Left ventricle myocardium inferior (tissue), 1 donor: ENCODE results near the gene MMP13. TPM values are rescaled to one million over a fixed set of nuclear protein-coding genes. Genes with fewer than 3 reads are reported as not detected.

Experiments used
- DNase-seq: peaks from one replicate; pipeline ENCODE4 v3.0.0-alpha.2; 2020
- H3K27ac ChIP-seq: fragments of 200-600 bp; replicated peaks from 2 replicates; pipeline ENCODE4 v1.8.0; 2021
- H3K27me3 ChIP-seq: fragments of 200-600 bp; 2 replicates; pipeline ENCODE4 v1.8.0; 2021; ENCODE audit warnings: low read depth
- H3K36me3 ChIP-seq: fragments of 200-600 bp; 2 replicates; pipeline ENCODE4 v1.8.0; 2021
- H3K4me1 ChIP-seq: fragments of 200-600 bp; 2 replicates; pipeline ENCODE4 v1.8.0; 2021
- H3K4me3 ChIP-seq: fragments of 200-600 bp; 2 replicates; pipeline ENCODE4 v1.8.0; 2021; ENCODE audit warnings: mild to moderate bottlenecking, moderate library complexity
- H3K9me3 ChIP-seq: fragments of 200-600 bp; replicated peaks from 2 replicates; pipeline ENCODE4 v1.8.0; 2021
- intact Hi-C: fragments of 100-400 bp; cut with micrococcal nuclease; formaldehyde crosslinking; loops from one replicate; pipeline ENCODE4 v1.11.0; 2022
- total RNA-seq: library from RNA; stranded (reverse); fragmentation: NEBNext Ultra II Directional; extraction: Animal tissue kit (Norgen Biotek cat#: 25700); gene quantifications from one replicate; pipeline ENCODE4 v1.2.1, GENCODE V29; 2021
- TF ChIP-seq, protein P1 (sequence below): fragments of 200-600 bp; IDR thresholded peaks from 2 replicates; pipeline ENCODE4 v1.8.0; 2021; ENCODE audit warnings: antibody characterized with exemption, mild to moderate bottlenecking, borderline replicate concordance
- donor health status: DM: no; HTN: yes; CAD: no; lungs with severe emphysema.

MMP13 gene
- total RNA-seq, 1 donor from 2014 or later: not detected

DNA sequence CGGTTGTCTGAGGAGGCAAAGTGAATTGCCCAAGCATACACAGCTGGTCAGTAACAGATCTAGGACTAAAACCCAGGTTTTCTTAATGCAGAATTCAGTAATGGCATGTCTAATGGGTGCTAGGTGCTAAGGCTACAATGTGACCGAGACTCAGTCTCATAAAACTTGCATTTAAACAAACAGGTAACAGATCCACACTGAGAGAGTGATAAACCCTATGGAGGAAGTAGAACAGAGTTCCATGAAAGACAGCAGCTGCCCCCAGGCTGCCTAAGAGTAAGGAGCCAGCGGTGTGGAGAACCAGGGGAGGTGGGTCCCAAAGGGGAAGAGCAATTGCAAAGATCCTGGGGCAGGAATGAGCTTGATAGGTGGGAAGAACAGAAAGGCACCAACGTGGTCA lies 27.3 kb downstream of the MMP13 start:
- no peaks in the 10 kb centered on the region for H3K4me1 ChIP-seq
- intact Hi-C loops: no loop called here
- H3K27ac ChIP-seq: no peak overlapping the region
- no peaks in the 10 kb centered on the region for H3K27me3 ChIP-seq
- no peaks in the 10 kb centered on the region for H3K9me3 ChIP-seq
- TF ChIP-seq, protein P1, sequence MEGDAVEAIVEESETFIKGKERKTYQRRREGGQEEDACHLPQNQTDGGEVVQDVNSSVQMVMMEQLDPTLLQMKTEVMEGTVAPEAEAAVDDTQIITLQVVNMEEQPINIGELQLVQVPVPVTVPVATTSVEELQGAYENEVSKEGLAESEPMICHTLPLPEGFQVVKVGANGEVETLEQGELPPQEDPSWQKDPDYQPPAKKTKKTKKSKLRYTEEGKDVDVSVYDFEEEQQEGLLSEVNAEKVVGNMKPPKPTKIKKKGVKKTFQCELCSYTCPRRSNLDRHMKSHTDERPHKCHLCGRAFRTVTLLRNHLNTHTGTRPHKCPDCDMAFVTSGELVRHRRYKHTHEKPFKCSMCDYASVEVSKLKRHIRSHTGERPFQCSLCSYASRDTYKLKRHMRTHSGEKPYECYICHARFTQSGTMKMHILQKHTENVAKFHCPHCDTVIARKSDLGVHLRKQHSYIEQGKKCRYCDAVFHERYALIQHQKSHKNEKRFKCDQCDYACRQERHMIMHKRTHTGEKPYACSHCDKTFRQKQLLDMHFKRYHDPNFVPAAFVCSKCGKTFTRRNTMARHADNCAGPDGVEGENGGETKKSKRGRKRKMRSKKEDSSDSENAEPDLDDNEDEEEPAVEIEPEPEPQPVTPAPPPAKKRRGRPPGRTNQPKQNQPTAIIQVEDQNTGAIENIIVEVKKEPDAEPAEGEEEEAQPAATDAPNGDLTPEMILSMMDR: no peak
- no peaks in the 10 kb centered on the region for H3K36me3 ChIP-seq
- DNase-seq: no peak
- no peak overlapping the region for H3K4me3 ChIP-seq

- Histone ChIP-seq H3K27me3 (no peaks in the 10 kb centered on the region), H3K4me3 (no peak overlapping the region), H3K36me3 (no peaks in the 10 kb centered on the region), H3K9me3 (no peaks in the 10 kb centered on the region), H3K4me1 (no peaks in the 10 kb centered on the region), H3K27ac (no peak overlapping the region)
- TF ChIP-seq, protein P1: no peak
- no peak for DNase-seq
- intact Hi-C loops: no loop called here
These were observed 27.9 kb downstream of the MMP13 start for GRCh38 chr11:102927624-102927990.

- no peak for DNase-seq
- Histone ChIP-seq H3K4me3 (no peak overlapping the region), H3K27ac (no peak overlapping the region), H3K4me1 (no peaks in the 10 kb centered on the region), H3K9me3 (no peaks in the 10 kb centered on the region), H3K27me3 (no peaks in the 10 kb centered on the region), H3K36me3 (no peaks in the 10 kb centered on the region)
- TF ChIP-seq, protein P1: no peak
- intact Hi-C loops: no loop called here
These were observed 28.4 kb downstream of the MMP13 start for GRCh38 chr11:102926961-102927623.

GRCh38 chr11:102926517-102926916 lies 29.0 kb downstream of the MMP13 start:
- Histone ChIP-seq H3K4me1 (no peaks in the 10 kb centered on the region), H3K9me3 (no peaks in the 10 kb centered on the region), H3K27me3 (no peaks in the 10 kb centered on the region), H3K4me3 (no peak overlapping the region), H3K36me3 (no peaks in the 10 kb centered on the region), H3K27ac (no peak overlapping the region)
- intact Hi-C loops: no loop called here
- TF ChIP-seq, protein P1: no peak
- no peak for DNase-seq

DNA sequence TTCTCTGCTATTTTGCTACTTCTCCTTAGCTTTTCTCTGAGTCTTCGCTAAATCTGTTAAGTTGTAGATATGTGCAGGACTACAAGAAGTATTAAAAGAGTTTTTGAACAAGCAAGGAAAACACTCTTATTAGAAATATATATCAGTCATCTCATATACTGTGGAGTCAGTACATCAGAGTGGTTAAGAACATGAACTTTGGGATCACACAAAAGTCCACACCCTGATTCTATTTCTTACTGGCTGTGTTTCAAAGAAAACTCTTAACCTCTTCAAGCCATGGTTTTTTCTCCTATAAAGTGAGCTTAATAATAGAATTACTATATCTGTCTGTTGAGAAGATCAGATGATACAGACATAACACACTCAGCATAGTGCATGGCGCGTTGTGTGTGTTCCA lies 29.5 kb downstream of the MMP13 start:
- Histone ChIP-seq H3K4me3 (no peak overlapping the region), H3K27me3 (peaks cover 2% of the 10 kb centered on the region), H3K36me3 (no peaks in the 10 kb centered on the region), H3K9me3 (no peaks in the 10 kb centered on the region), H3K27ac (no peak overlapping the region), H3K4me1 (no peaks in the 10 kb centered on the region)
- intact Hi-C loops: no loop called here
- TF ChIP-seq, protein P1: no peak
- DNase-seq: no peak
